Brain microvascular endothelial cell (primary cell): ENCODE data around the gene ENTPD1.

ENCODE experiments used
- DNase-seq: peaks from one replicate; pipeline ENCODE4 v3.0.0-alpha.2; 2020
- H3K27ac ChIP-seq: fragments of 250-450 bp; sonication (Bioruptor Pico); 2 replicates; pipeline ENCODE4 v1.5.1; 2020; ENCODE audit warnings: mild to moderate bottlenecking, moderate library complexity
- H3K27me3 ChIP-seq: fragments of 250-450 bp; sonication (Bioruptor Pico); replicated peaks from 2 replicates; pipeline ENCODE4 v1.5.1; 2020; ENCODE audit warnings: mild to moderate bottlenecking
- H3K36me3 ChIP-seq: fragments of 250-450 bp; sonication (Bioruptor Pico); replicated peaks from 2 replicates; pipeline ENCODE4 v1.5.1; 2020; ENCODE audit warnings: mild to moderate bottlenecking
- H3K4me3 ChIP-seq: 2 replicates; pipeline ENCODE4 v1.5.1; 2011; ENCODE audit warnings: low read depth, mild to moderate bottlenecking, control low read depth, low read length, moderate library complexity
- CTCF ChIP-seq: IDR thresholded peaks from 2 replicates; pipeline ENCODE4 v1.5.1; 2011; ENCODE audit warnings: low read depth, mild to moderate bottlenecking, moderate library complexity, low read length, control low read depth, inconsistent platforms; ENCODE audit errors: missing control alignments
- in situ Hi-C: cut with HindIII; loops from 2 replicates; pipeline ENCODE4 v1.10.0; 2017; ENCODE audit warnings: low sequenced_read_pairs, low pct_ligation_motif_present

Gene ENTPD1

GRCh38 chr10:95809370-95810197 lies 53.6 kb downstream of the ENTPD1 start:
- H3K27me3 ChIP-seq: no peaks in the 10 kb centered on the region
- in situ Hi-C loops: no loop called here
- no peaks in the 10 kb centered on the region for H3K36me3 ChIP-seq
- no peak overlapping the region for H3K27ac ChIP-seq
- TF ChIP-seq CTCF: no peak
- DNase-seq: no peak
- no peak overlapping the region for H3K4me3 ChIP-seq

- DNase-seq: no peak
- H3K27ac ChIP-seq: no peak overlapping the region
- in situ Hi-C loops: no loop called here
- no peaks in the 10 kb centered on the region for H3K36me3 ChIP-seq
- no peak for TF ChIP-seq CTCF
- no peak overlapping the region for H3K4me3 ChIP-seq
- no peaks in the 10 kb centered on the region for H3K27me3 ChIP-seq
Measured at GRCh38 chr10:95810198-95810976, 54.4 kb downstream of the ENTPD1 start.

- in situ Hi-C loops: no loop called here
- H3K27ac ChIP-seq: no peak overlapping the region
- no peak for TF ChIP-seq CTCF
- H3K36me3 ChIP-seq: no peaks in the 10 kb centered on the region
- no peak for DNase-seq
- H3K27me3 ChIP-seq: no peaks in the 10 kb centered on the region
- H3K4me3 ChIP-seq: no peak overlapping the region
Measured at GRCh38 chr10:95813054-95813685, 57.2 kb downstream of the ENTPD1 start.

- H3K36me3 ChIP-seq: no peaks in the 10 kb centered on the region
- H3K27ac ChIP-seq: no peak overlapping the region
- TF ChIP-seq CTCF: no peak
- peak; percentile 92 for DNase-seq
- in situ Hi-C loops: no loop called here
- H3K27me3 ChIP-seq: no peaks in the 10 kb centered on the region
- no peak overlapping the region for H3K4me3 ChIP-seq
Measured at GRCh38 chr10:95814011-95814727, 58.2 kb downstream of the ENTPD1 start.

GRCh38 chr10:95815133-95815532 lies 59.2 kb downstream of the ENTPD1 start:
- no peaks in the 10 kb centered on the region for H3K36me3 ChIP-seq
- H3K27me3 ChIP-seq: no peaks in the 10 kb centered on the region
- H3K4me3 ChIP-seq: no peak overlapping the region
- H3K27ac ChIP-seq: no peak overlapping the region
- in situ Hi-C loops: no loop called here
- no peak for DNase-seq
- no peak for TF ChIP-seq CTCF
